HTR-8/SVneo (cell line): ENCODE data around the gene DLGAP1.
A peak's percentile ranks its signal among the peaks of the same experiment; 100 is the strongest.
"Not testable (repeated sequence)": the region's sequence is repeated elsewhere in the genome, so short reads cannot be mapped to it uniquely, and the experiment has no call there.

ENCODE experiments used
- DNase-seq: peaks from one replicate; pipeline ENCODE4 v3.0.0; 2011; ENCODE audit warnings: low spot score, mixed read lengths; ENCODE audit not compliant: insufficient read length
- FAIRE-seq: peaks from 2 replicates; lab custom pipeline; 2011; peaks lifted over from hg19 to GRCh38; lab: Jason Lieb, UNC

Gene DLGAP1

GRCh38 chr18:3717376-3718025 lies 737.6 kb downstream of the DLGAP1 start:
- DNase-seq = no peak
- no peak for FAIRE-seq

DNA sequence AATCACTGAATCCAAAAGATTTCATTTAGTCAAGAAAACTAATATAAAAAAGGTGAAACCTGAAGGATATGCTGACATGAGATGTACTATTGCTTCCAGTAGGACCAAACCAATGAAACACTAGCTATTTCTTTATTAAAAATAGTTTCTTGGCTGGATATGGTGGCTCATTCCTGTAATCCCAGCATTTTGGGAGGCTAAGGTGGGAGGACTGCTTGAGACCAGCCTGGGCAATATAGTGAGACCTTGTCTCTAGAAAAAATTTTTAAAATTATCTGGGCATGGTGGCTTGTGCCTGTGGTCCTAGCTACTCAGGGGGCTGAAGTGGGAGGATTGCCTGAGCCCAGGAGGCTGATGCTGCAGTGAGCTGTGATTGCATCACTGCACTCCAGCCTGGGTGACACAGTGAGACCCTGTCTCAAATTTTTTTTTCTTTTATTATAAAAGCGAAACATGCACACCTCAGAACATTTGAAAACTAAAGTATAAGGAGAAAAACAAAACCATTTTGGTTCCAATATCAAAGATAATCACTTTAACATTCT lies 738.9 kb downstream of the DLGAP1 start:
- FAIRE-seq (no peak), DNase-seq (no peak)

DNA sequence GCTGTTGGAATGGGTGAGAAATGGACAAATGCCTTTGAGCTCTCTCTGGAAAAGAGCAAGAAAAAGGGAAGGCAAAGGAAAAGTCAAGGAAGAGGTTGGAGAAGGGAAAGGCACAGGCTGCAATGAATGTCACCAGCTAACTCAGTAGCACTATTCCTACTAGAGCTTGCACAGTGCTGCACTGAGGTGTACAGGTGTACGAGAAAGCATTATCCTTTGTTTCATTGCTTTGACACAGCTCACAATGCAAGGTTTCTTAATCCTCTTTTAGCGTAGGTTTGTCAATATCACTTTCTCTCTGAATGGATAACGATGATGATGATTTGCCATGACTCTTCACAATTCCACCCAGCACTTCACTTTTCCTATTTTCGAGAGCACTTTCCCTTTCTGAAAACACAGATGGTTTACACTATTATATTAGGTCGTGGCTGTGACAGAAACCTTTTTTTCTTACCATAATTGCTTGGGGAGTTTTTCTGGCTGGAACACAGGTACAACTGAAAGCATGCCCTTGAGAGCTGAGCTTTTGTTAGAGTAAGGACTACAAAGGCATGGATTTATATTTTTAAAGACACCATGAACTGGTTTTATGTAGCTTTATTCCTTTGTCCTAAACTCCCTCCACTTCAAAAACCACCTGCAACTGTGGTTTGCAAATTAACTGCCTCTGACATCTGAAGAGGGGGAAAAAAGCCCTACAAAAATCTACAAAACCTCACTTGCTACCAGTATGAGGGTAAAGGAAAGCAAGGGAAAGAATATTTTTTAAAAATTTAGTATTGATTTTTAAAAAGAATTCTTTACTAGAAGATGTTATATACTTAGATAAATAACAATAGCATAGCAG lies 739.7 kb downstream of the DLGAP1 start:
- FAIRE-seq = no peak
- DNase-seq = no peak

- DNase-seq = no peak
- FAIRE-seq = no peak
Observed at GRCh38 chr18:3713708-3714107, 741.4 kb downstream of the DLGAP1 start.

DNA sequence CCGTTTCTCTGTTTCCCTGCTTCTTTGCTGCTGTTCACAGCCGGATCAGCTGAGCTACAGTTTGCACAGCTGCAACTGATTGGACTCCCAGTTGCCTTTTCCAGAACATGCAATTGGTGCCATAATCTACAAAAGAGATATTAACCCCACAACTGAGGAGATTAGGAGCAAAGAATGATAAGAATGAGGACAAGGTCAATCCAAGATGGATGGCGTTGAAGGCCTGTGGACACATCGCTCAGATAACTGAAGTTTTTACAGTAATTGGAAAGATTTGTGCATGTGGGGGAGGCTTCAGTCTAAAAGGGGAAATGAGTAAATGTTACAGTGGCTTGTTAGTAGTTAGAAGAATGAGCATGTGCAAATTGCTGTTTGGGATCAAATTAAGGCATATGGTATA lies 741.9 kb downstream of the DLGAP1 start:
- no peak for DNase-seq
- no peak for FAIRE-seq

- FAIRE-seq (no peak), DNase-seq (no peak)
Observed at GRCh38 chr18:3712491-3712890, 742.6 kb downstream of the DLGAP1 start.

GRCh38 chr18:3710712-3711301 lies 744.3 kb downstream of the DLGAP1 start:
- DNase-seq = peak; percentile 18
- FAIRE-seq = no peak

DNA sequence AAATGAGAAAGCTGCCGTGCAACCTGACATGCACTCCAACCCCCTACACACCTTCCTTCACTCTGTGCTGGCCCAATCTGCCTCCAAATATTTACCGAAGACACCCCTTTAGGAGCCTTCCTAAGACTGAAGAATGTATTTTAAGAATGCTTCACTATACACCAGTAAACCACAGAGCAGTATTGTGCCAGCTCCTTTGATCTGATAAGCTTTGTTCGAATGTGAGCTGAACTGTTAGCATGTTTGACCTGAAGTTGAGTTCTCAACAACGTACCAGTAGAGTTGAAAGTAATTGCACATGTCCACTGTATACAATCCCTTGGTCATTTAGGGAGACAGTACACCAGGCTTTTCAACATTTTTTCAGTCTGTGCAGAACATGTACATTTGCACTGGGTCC lies 745.9 kb downstream of the DLGAP1 start:
- no peak for DNase-seq

DNA sequence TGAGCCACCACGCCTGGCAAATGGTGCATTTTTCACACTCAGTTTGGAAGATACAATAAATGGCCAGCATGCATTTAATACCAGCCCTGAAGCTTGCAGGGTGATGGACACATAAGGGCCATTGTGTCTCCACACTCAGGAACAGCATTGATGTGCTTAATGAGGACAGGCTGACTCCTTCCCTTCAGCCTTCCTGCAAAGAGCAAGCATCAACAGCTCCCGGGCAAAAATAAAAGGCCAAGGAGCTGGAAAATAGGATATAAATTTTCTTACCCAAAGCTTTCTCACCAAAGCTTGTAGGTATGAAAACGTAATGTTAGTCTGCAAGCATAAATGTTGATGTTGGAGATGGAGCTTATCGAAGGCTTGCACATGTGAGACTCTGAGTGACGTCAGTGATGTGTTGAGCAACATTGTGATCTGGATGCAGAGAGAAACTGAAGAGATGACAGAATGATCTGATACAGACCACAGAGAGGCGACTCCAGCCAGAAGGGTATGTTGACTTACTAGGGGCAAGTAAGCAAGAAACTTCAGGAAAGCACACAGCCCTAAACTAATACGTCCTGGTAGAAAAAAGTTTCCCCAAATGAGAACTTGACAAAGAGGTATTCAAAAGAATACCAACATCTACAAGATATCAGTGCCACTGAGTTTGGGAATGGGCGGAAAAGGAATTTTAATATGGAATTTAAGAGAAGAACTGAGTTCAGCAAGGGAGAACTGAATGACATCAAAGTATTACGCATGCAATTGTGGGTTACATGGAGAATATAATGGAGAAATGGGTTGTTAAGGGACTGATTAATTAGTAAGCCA lies 748.6 kb downstream of the DLGAP1 start:
- FAIRE-seq (no peak), DNase-seq (no peak)

More for the DNA sequence above, 745.9 kb downstream of the DLGAP1 start:
- no peak for FAIRE-seq

- no peak for FAIRE-seq
- DNase-seq = no peak
Observed at GRCh38 chr18:3704556-3705344, 750.4 kb downstream of the DLGAP1 start.

- FAIRE-seq (no peak), DNase-seq (peak; percentile 60)
Observed at GRCh38 chr18:3703732-3704176, 751.4 kb downstream of the DLGAP1 start.

GRCh38 chr18:3699707-3700567 lies 755.2 kb downstream of the DLGAP1 start:
- FAIRE-seq, DNase-seq: not testable (repeated sequence)

DNA sequence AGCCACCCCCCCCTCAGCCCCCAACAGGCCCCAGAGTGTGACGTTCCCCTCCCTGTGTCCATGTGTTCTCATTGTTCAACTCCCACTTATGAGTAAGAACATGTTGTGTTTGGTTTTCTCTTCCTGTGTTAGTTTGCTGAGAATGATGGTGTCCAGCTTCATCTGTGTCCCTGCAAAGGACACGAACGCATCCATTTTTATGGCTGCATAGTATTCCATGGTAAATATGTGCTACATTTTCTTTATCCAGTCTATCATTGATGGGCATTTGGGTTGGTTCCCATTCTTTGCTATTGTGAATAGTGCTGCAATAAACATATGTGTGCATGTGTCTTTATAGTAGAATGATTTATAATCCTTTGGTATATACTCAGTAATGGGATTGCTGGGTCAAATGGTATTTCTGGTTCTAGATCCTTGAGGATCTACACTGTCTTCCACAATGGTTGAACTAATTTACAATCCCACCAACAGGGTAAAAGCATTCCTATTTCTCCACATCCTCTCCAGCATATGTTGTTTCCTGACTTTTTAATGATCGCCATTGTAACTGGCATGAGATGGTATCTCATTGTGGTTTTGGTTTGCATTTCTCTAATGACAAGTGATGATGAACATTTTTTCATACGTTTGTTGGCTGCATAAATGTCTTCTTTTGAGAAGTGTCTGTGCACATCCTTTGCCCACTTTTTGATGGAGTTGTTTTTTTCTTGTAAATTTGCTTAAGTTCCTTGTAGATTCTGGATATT lies 760.9 kb downstream of the DLGAP1 start:
- not testable (repeated sequence) for FAIRE-seq, DNase-seq

DNA sequence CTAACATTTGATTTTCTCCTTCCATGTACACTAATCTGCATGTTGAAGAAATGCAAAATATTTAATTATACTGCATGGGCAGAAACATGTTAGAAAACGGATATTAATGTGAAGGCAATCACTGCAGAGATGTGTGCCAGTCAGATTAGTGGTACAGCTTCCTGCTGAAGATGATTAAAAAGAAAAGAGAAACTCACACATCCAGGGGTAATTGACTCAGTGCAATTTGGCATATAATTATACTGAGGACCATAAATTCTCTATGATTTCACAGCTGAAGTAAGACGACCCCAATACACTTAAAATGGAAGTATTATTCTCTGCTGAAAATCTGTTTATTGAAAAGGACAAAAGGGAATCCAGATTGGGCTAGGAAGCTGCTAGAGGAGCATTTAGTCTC lies 761.7 kb downstream of the DLGAP1 start:
- DNase-seq (no peak), FAIRE-seq (no peak)

DNA sequence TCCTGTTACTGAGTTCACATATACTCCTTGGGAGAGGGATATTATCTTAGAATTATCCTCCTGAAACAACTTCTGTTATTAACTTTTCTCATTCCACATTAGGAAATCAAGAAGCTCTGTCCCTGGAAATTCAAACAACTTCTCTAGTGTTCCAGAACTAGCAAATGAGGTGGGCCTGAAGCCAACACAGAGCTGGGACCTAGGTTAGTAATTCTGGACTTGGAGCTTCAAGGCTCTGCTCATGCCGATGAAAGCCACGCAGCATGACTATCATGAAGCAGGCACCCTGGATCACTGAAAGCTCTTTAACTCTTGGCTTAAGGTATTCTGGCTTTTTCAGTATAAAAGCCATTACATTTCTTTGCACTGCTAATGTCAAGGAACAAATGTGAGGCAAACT lies 762.4 kb downstream of the DLGAP1 start:
- FAIRE-seq (no peak), DNase-seq (no peak)

DNA sequence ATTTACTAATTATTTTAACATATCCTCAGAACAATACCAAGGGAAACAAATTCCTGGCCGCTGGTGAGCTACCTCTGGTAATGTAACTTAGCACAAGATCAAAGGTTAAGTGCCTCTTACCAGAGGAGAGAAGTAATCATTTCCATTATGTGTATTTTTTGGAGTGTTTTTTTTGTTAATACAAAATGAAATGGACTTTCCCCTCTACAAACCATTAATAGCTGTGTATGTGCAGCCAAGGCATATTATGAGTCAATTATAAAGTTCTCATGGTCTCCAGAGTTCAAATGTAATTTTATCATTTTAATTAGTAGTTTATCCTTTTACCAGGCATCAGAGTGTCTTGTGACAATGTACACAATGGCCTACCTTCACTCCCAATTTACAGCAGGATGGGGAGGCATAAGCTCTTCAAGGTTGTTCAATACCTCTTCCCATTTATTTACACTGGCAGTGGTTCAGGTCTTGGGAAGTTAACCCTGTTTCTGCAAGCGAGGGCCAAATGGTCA lies 762.9 kb downstream of the DLGAP1 start:
- FAIRE-seq (no peak), DNase-seq (no peak)

- DNase-seq (no peak), FAIRE-seq (no peak)
Observed at GRCh38 chr18:3691705-3692104, 763.4 kb downstream of the DLGAP1 start.

DNA sequence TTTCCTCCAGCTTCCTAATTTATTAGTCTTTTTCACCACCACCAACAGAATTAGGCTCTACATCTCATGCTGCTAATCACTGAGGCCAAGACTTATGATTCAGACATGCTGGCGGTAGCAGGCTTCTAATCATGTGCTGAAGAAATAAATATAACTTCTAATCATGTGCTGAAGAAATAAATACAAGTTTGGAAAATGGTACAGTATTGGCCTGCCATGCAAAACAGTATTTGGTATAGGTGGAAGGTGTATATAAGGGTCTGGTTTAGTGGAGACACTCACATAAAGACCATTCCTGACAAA lies 764.4 kb downstream of the DLGAP1 start:
- FAIRE-seq = no peak
- no peak for DNase-seq
